GM19023 (cell line): Measurements from ENCODE around the gene MINDY4.
A peak's percentile ranks its signal among the peaks of the same experiment; 100 is the strongest.
"Not testable (repeated sequence)": the region's sequence is repeated elsewhere in the genome, so short reads cannot be mapped to it uniquely, and the experiment has no call there.

Experiments used
- ATAC-seq: cut with Tn5 transposase; IDR thresholded peaks from one replicate; pipeline ENCODE4 v1.9.1; 2021; ENCODE audit warnings: mild to moderate bottlenecking, moderate library complexity; ENCODE audit not compliant: unreplicated experiment

The MINDY4 gene

DNA sequence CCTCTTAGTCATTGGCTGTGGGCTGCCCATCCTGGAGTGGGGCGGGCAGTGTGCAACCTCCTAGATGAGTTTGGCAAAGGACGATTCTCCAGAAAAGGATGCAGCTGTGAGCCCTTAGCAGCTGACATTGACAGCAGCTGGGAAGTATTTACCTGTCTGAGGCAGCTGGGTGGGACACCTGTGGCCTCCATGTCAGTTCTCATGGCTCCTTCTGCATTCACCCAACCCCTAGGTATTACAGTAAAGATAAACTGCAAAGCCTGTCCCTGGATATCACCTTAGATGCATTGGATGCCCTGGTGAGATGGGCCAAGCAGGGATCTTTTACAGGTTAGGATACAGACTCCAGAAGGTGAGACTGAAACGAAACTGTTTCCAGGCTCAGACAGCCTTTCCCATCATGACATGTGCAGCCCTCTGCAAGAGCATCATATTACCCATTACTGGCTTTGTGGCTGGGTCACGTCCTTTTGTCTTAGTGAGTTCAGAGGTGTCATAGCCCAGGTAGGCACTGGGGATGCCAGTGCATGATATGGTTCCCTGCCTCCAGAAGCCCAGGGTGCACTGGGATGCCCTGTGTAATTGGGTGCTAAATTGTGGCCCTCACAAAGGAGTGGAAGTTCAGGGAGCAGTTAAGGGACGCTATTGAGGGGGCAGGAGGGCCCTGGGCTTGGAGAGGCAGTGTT, 28.9 kb downstream of the MINDY4 start:
- no peak for ATAC-seq

DNA sequence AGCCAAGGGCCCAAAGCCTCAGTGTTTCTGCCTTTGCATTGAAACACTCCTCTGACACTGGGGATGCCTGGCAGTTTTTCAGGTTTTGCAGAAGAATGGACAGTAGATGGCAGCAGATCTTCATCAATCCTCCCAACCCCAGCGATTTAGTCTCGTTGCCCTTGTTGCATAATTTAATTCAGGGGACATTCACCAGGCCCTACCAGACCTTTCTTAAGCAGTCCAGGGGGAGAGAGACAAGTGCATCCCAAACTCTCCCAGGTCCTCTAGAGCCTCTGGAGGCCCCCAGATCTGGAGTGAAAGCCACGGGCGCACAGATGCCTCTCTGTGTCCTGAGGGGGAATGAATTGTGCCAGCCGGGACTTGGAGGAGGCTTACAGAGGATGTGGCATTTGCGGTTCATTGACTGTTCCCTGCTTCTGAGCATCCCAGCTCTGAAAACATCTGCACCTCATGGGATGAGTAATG, 29.6 kb downstream of the MINDY4 start:
- peak; percentile 39 for ATAC-seq

DNA sequence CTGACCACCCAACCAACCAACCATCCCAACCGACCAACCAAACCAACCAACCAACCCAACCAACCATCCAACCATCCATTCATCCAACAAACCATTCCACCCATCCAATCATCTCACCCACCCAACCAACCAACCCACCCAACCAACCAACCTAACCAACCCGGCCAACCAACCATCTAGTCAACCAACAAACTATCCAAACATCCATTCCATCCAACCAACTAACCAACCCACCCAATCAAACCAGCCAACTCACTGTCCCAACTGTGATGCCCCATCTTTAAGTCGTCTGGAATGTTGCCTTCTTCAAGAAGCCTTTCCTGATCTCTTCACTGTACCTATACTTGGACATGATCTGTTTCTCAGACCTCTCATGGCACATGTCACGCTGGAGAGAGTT, 31.6 kb downstream of the MINDY4 start:
- no peak for ATAC-seq

DNA sequence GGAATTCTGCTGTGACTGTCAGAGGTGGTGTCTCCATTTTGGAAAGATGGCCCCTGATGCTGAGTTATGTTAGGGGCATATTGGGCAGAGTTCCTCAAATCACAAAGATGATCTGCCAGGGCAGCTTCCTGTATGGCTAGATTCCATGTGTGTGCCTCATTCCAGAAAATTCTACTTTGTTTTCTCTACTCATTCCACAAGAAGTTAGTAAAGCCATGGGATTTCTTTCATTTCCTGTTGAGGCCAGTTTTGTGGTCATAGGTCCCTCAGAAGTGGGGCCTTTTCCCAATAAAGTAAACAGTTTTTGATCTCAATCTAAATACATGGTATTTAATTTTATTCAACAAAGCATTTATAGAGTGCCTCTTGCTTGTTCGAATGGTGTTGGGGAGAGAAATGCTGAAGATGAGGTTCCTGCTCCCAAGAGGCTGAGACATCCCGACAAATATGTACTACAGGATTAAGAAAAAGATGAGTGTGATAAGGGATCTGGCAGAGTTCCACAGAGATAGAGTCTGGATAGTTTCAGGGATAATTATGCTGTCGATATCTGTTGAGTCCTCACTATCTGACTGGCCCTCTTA, 33.0 kb downstream of the MINDY4 start:
- no peak for ATAC-seq

DNA sequence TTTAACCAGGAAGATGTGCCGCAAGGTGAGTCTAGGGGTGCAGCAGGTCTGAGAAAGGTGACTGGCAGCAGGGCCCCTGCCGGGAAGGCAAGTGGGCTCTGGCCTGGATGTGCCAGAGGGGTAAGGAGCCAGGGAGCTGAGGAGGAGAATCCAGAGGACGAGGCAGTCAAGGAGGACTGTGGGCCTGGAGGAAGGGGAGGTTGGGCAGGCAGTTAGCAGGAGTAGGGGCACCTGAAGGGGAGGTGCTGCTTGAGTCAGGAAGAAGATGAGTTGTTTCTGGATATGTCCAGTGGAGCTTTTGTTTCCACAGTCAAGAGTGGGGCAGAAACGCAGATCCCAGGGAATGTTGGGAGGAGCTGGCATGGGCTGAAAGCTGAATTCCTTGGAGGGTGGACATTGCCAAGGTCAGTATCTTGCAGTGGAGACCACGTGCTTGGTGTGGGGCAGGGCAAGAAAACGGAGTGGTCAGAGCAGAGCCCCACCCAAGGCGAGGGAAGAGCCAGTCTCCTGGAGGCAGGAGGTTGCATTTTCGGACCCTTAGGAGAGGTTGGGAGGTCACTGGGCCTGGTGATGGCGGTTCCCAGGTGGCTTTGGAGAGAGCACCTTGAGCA, 34.0 kb downstream of the MINDY4 start:
- no peak for ATAC-seq

DNA sequence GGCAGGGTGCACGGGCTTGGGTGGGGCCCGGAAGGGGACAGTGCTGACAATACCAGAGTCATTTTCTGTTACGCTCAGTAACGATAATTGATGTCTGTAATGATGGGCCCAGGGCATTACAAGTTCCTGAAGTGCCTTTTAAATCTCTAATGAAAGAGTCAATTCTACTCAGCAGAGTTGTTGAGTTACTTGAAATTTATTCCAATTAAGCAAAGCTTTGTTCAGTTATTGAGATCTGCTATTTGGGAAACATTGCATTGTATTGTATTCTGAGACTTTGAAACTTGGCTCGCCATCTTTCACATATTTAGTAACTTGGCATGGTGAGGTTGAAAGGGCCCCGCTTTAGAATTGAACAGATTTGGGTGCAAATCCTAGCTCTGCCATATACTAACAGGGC, 34.7 kb downstream of the MINDY4 start:
- ATAC-seq: no peak

DNA sequence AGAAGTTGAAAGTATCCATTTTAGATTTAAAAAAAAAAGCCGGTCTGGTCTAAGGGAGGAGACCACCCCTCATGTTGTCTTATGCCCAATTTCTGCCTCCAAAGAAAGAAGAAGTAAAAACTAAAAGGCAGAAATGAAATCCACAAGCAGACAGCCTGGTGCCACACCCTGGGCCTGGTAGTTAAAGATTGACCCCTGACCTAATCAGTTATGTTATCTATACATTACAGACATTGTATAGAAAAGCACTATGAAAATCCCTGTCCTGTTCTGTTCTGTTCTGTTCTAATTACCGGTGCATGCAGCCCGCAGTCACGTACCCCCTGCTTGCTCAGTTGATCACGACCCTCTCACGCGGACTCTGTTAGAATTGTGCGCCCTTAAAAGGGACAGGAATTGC, 36.3 kb downstream of the MINDY4 start:
- not testable (repeated sequence) for ATAC-seq

DNA sequence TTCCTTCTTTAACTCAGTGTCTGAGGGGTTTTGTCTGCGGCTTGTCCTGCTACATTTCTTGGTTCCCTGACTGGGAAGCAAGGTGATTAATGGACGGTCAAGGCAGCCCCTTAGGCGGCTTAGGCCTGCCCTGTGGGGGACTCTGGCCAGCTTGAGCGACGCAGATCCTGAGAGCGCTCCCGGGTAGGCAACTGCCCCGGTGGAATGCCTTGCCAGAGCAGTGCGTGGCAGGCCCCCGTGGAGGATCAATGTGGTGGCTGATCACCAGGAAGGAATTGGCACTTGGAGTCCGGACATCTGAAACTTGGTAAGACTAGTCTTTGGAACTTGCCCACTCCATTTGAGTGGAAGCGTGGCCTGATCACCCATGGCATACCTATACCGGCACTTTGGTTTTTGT, 36.7 kb downstream of the MINDY4 start:
- not testable (repeated sequence) for ATAC-seq

DNA sequence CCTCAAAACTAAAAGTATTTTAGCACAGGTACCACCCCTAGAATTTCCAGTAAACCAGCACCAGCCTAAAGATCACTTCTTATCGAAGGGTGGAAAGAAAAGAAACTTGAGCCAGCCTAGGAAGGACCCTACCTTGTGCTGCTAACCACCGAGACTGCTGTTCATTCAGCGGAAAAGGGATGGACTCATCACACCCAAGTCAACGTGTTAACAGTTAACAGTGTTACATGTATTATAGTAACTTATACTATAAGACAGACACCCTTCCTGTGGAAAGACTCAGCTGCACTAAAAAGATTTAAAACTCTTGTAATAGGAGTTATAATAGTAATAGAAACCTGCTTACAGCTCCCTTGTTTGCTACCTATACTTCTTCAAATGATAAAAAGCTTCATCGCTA, 39.8 kb downstream of the MINDY4 start:
- no peak for ATAC-seq

DNA sequence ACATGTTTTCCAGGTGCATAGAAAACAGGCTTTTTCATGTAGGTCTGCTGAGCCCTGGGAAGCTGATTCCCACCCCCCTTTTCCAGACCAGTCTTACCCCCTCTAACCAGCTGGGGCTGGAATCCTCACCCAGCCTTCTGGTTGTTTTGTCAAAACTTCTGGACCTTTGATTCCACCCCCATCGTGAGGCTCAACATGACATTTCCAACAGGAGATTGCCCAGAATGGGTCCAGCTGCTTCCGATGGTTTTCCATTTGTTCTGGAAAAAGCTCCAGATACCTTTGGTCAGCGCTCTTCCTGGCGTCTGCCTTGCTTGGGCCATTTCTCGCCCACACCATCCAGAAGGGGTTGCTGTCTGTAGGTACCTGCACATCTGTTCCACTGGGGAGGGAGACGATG, 41.5 kb downstream of the MINDY4 start:
- no peak for ATAC-seq

DNA sequence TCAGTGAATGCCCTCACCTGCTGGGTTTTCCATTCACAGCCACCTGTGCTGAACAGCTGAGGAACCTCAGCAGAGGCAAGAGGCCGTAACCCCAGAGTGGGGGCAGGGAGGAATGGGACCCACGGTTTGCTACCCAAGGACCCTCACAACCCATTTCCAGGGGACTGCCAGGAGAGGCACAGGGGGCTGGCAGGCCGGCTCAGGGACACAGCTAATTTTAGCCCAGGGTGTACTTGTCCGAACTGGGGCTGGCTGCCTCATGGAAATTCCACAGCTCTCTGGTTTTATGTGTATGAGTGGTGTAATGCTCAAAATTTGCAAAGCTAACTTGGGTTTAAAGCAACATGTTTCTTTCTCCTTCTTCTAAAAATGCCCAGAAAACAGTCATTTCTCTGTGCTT, 42.2 kb downstream of the MINDY4 start:
- no peak for ATAC-seq

DNA sequence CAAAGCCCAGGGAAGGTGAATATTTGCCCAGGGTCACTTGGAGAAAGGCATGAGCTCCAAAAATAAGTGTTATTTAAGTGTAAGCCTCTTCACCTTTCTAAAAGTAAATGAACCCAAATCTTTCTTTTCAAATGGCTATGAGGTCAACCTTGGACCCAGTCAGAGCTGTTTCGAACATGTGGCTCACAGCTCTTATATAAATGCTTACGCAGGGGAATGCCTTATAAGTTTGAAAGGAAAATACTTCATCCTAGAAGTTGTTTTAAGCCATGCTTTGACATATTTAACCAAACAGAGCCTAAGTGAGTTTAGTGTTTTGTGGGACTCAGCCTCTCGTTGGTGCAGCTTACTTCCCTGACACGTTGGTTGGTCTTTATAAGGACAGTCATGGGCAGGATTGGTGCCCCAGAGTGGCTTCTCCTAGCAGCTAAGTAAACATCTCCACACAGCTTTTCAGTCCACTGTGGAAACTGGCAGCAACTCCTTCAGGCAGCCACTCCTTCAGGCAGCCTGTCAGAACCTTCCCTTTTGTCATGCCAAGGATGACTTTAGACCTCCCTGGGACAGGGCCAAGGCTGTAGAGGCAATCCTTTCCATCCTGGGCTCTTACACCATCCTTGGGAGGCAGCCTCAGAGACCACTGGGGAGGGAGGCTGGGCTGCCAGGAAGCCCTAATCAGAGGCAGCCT, 43.6 kb downstream of the MINDY4 start:
- ATAC-seq: no peak

DNA sequence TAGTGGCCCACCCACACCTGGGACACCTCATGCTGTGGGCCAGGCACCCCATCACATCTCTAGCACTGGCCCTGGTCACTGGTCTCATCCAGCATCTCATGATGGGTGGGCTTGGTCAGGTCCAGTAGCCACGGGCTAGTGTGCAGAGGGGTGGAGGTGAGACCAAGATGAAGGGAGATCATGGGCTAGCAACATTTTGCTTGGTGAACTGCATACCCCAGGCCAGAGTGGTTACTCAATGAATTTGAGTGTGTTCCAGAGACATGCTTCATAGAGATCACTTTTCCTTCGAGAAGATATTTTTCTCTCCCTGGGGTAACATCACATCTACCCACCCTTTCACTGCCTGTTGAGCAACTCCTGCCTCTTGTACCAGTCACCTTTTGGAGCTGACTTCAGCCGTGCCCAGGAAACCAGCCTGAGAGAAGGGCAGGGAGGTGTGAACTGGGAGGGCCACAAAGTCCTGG, 44.2 kb downstream of the MINDY4 start:
- ATAC-seq: no peak

DNA sequence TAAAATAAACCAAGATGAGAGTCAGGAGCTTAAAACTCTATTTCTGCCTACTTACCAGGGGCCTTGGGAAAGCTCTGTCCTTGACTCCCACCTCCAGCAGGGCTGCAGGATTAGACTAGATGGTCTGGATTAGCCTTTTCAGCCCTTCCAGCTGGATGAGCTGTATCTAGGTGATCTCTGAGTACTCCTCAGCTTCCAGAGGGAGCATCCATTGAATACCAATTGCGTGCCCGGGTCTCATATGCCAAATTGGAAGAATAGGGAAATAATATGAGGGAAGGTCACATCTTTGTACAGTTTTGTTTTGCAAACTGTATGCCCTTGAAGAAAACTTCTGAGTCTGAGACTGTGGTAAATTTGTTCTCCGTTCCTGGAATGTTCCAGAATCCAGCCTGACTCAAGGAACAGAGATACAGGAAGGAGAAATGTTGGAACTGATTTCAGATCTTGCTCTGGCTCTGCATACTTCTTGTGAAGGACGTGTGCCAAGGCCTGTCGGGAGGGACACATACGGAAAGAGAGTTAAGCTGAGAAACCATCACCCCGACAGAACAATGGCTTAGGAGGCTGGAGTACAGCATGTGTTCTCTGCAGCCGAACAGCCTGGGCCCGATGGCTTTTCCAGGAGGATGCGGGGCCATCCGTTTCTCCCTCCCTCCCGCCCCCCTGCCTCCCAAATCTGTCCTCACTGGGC, 44.9 kb downstream of the MINDY4 start:
- no peak for ATAC-seq

DNA sequence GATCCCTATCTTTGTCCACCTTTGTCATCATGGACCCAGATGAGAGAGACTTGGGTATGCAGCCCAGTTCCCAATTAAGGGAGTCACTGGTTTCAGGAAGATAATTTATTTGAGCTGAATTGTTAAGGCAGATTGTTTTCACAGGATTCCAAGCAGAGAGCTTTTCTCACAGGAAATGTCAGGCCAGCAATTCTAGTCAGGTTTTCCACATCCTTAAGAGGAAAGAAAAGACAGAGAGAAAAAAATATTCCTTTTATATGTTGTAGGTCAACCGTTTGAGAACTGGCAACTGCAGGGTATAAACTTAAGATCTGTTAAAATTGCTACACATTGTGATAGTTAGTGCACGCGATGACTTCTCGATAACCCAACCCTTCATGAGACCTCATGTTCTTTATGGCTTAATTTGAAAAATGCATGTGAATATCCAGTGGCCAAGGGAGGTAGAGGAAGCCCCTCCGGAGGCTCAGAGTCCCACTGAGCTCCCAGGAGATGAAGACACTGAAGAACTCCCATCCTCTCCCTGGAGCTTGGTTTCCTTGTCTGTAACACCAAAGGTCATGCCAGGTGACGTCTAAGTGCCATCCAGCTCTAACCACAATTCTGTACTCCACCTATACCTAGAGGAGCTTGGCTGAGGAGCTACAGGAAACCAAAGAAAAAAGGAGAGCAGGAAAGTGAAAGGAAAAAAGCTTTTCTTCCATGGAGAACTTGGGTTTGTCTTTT, 45.6 kb downstream of the MINDY4 start:
- ATAC-seq: no peak

DNA sequence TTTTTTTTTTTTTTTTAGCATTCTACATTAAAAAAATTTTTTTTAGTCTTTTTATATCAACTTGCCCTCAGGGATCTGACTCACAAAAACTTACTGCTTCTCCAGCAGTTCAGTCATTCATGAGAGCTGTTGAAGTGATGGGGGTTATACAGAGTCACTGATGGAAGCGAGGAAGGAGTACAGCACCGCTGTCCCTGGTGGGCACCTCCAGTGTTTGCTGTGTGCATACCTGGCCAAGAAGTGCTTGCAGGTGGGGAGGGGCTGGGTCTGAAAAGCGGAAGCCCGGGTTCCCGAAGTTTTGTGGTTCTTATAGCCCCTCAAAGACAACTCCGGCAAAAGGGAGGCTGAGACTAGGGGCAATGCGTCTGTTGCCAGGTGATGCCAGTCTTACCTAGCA, 46.2 kb downstream of the MINDY4 start:
- ATAC-seq: no peak

DNA sequence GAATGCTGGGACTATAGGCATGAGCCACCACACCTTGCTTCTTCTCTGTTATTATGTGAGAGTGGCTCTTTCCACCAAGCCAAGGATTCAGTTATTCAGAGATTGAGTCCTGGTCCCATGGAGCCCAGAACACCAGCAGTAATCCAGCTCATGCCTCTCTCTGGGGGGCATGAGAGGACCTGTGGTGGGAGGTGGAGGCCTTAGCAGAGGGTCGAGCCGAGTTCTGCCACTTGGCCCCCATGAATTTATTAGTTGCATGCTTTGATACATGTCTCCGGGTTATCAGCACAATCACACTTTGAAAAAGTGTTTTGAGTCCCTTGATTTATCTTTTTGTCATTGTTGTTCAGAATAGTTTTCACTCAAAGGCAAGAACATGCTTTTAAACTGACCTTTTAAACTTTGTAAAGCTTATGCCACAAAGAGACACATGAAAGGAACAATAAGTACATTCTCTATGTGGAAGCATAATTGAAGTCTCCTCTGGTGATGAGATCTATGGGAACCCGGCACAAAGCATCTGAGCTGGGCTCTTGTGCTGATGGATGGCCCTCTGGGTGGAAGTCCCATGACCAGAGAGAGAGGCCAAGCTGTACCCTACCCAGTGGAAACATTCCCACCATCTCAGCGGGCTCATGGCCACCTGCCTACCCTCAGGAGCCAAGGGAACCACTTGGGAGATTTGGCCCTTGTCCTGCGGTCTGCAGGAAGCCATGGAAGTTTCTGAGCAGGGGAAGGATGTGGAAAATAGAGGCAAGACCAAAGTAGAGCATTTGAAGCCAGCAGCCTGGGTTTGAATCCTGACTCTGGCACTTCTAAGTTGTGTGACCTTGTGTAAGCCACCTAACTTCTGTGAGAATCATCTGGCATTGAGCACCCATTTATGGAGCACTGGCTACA, 53.9 kb downstream of the MINDY4 start:
- ATAC-seq: no peak

DNA sequence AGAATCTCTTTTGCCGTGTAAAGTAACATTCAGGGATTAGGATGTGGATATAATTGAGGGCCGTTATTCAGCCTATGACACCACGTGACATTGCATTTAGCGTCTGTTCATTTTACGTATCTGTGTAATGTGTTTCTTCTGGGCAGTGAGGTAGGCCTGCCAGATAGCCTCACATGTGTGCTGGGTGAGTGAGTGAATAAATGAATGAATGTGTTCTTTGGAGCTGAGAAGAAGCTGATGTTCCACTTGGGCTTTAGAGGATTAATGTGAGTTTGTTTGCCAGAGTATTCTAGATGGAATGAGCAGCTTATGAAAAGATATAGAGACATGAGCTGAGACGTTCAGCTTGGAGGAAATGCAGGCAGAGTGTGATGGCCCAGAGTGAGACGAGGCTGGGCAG, 55.0 kb downstream of the MINDY4 start:
- ATAC-seq: no peak

DNA sequence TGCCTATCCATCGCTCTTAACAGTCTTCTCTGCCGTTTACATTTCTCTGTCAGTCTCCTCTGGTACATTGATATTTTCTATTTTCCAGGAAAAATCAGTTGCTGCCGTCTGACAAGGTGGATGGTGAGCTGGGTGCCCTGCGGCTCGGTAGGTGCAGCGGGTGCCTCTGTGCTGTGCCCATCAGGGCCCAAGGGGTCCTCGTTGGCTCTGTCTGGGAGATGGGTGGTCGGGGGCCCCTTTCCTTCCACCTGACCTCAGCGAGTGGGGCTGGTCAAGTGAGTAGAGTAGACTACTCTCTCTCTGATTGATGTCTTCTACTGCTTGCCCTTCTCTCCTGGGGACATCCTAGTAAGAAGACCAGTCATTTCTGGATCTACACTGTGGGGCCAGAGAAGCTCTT, 57.4 kb downstream of the MINDY4 start:
- no peak for ATAC-seq

DNA sequence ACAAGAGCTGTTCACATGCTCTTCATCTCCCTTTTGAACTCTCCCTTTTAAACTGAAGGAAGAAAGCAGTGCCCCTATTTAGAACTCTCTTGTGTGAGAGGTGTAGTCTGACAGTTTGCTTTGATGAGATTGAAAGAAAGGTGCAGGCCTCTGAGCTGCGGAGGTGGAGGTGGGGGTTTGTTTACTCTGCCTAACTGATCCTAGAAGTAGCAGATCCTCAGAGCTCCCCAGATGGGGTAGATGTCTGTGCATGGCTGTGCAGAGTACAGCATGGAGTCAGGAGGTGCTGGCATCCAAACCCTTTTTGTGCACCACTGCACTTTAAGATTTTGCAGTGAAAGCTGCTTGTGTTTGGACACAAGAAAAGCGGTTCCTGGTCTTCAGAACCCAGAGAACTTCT, 58.3 kb downstream of the MINDY4 start:
- ATAC-seq: no peak
